ENCODE data around the gene ANXA2R. TPM values are rescaled to one million over a fixed set of nuclear protein-coding genes. Genes with fewer than 3 reads are reported as not detected.
"Not testable (repeated sequence)": the region's sequence is repeated elsewhere in the genome, so short reads cannot be mapped to it uniquely, and the experiment has no call there.

ANXA2R gene
- total RNA-seq, 1 donor from 2014 or later: 0.93 TPM

DNA sequence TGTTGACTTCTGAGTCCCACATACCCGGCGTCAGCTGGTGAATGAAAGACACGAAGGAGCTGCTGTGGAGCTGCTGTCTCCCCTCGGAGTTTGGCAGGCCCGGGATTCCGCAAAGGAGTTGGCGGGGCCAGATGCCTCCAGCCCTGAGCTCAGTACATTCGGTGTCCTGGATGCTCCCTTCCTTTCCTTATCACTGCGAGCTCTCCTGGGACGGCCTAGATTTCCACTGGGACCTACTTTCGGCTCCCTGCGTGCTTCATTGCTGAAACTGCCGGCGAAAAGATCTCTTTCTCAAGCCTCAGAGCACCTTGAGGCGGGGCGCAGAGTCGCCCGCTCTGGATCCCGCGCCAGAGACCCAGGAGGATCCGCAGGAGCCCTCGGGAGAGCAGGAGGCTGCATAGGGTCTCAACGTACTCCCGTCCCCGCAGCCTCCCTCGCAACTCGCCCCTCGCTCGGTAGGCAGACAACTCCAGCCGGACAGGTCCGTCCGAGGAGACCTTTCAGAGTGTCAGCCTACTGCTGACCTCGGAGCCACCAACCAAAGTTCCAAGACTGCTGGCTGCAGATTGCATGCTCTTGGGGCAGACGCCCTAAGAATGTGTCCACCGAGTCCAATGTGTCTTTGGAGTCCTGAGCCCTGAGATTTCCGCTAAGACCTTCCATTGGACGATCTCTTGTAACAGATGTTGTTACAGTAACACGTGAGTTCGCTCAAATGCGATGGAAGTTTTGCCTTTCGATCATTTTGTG is 6.1 kb downstream of the ANXA2R start:
- Mint-ChIP-seq H3K27me3 (peaks cover 53% of the 10 kb centered on the region), H3K27ac (no peak overlapping the region), H3K4me3 (ENCODE audit: low read depth) (no peak overlapping the region), H3K9me3 (ENCODE audit: low read depth) (no peaks in the 10 kb centered on the region), H3K36me3 (ENCODE audit: insufficient read depth) (peaks cover 3% of the 10 kb centered on the region), H3K4me1 (ENCODE audit: low read depth) (no peaks in the 10 kb centered on the region)
- DNase-seq (ENCODE audit: low spot score, unreplicated experiment): no peak
- TF ChIP-seq, protein P1, sequence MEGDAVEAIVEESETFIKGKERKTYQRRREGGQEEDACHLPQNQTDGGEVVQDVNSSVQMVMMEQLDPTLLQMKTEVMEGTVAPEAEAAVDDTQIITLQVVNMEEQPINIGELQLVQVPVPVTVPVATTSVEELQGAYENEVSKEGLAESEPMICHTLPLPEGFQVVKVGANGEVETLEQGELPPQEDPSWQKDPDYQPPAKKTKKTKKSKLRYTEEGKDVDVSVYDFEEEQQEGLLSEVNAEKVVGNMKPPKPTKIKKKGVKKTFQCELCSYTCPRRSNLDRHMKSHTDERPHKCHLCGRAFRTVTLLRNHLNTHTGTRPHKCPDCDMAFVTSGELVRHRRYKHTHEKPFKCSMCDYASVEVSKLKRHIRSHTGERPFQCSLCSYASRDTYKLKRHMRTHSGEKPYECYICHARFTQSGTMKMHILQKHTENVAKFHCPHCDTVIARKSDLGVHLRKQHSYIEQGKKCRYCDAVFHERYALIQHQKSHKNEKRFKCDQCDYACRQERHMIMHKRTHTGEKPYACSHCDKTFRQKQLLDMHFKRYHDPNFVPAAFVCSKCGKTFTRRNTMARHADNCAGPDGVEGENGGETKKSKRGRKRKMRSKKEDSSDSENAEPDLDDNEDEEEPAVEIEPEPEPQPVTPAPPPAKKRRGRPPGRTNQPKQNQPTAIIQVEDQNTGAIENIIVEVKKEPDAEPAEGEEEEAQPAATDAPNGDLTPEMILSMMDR (IDR thresholded peaks at IDR 0.05; ENCODE audit: unreplicated experiment): no peak

DNA sequence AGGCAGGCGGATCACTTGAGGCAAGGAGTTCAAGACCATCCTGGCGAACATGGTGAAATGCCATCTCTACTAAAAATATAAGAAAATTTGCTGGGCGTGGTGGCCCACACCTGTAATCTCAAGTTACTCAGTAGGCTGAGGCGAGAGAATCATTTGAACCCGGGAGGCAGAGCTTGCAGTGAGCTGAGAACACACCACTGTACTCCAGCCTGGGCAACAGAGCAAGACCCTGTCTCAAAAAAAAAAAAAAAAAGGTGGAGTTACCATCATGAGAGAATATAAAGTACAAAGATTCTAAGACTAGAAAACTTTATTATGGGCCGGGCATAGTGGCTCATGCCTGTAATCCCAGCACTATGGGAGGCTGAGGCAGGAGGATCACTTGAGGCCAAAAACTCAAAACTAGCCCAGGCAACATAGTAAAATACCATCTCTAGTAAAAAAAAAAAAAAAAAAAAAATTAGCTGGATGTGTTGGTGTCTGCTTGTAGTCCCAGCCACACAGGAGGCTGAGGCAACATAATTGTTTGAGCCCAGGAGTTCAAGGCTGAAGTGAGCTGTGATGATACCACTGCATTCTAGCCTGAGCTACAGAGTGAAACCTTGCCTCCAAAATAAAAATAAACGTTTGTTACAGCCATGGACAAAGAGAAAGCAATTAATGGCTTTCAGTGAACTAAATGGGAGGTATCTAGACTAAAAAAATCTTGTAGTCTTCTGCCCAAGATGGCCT is 12.9 kb downstream of the ANXA2R start:
- Mint-ChIP-seq H3K36me3 (ENCODE audit: insufficient read depth) (no peaks in the 10 kb centered on the region), H3K27me3 (peaks cover 37% of the 10 kb centered on the region), H3K4me1 (ENCODE audit: low read depth) (no peaks in the 10 kb centered on the region), H3K9me3 (ENCODE audit: low read depth) (no peaks in the 10 kb centered on the region), H3K27ac (no peak overlapping the region), H3K4me3 (ENCODE audit: low read depth) (no peak overlapping the region)
- DNase-seq (ENCODE audit: low spot score, unreplicated experiment): no peak
- TF ChIP-seq, protein P1 (IDR thresholded peaks at IDR 0.05; ENCODE audit: unreplicated experiment): no peak

DNA sequence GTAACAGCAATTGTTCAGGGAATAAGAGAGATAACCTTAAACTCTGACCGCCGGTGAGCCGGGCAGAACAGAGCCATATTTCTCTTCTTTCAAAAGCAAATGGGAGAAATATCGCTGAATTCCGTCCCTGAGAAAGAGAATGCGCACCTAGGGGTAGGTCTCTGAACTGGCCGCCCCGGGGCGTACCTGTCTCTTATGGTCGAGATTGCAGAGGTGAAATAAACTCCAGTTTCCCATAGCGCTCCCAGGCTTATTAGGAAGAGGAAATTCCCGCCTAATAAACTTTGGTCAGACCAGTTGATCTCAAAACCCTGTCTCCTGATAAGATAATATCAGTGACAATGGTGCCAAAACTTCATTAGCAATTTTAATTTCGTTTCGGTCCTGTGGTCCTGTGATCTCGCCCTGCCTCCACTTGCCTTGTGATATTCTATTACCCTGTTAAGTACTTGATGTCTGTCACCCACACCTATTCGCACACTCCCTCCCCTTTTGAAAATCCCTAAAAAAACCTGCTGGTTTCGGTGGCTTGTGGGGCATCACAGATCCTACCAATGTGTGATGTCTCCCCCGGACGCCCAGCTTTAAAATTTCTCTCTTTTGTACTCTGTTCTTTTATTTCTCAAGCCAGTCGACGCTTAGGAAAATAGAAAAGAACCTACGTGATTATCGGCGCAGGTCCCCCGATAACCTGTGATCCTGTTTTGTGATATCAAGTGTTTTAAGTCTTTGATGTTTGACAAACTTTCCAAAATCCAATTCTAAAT is 14.8 kb downstream of the ANXA2R start:
- Mint-ChIP-seq H3K27me3 (peaks cover 54% of the 10 kb centered on the region), H3K27ac (peak overlapping the region; percentile 53)
- not testable (repeated sequence) for H3K4me1 Mint-ChIP-seq (ENCODE audit: low read depth); H3K4me3 Mint-ChIP-seq (ENCODE audit: low read depth); H3K9me3 Mint-ChIP-seq (ENCODE audit: low read depth); DNase-seq (ENCODE audit: low spot score, unreplicated experiment); H3K36me3 Mint-ChIP-seq (ENCODE audit: insufficient read depth)
- TF ChIP-seq, protein P1 (IDR thresholded peaks at IDR 0.05; ENCODE audit: unreplicated experiment): peak; percentile 33

DNA sequence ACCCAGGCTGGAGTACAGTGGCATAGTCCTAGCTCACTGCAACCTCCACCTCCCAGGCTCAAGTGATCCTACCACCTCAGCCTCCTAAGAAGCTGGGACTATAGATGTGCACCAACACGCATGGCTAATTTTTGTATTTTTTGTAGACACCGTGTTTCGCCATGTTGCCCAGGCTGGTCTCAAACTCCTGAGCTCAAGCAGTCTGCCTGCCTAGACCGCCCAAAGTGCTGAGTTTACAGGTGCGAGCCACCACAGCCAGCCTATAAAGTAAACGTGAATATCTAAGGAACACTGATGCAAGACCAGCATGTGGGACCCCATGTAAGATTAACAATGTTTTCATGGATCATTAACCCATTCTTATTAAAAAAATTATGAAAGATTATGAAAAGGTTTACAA is 15.9 kb downstream of the ANXA2R start:
- H3K9me3 Mint-ChIP-seq (ENCODE audit: low read depth): no peaks in the 10 kb centered on the region
- peaks cover 5% of the 10 kb centered on the region for H3K4me1 Mint-ChIP-seq (ENCODE audit: low read depth)
- no peaks in the 10 kb centered on the region for H3K36me3 Mint-ChIP-seq (ENCODE audit: insufficient read depth)
- no peak for DNase-seq (ENCODE audit: low spot score, unreplicated experiment)
- no peak overlapping the region for H3K27ac Mint-ChIP-seq
- no peak overlapping the region for H3K4me3 Mint-ChIP-seq (ENCODE audit: low read depth)
- H3K27me3 Mint-ChIP-seq: peaks cover 65% of the 10 kb centered on the region
- TF ChIP-seq, protein P1 (IDR thresholded peaks at IDR 0.05; ENCODE audit: unreplicated experiment): no peak

DNA sequence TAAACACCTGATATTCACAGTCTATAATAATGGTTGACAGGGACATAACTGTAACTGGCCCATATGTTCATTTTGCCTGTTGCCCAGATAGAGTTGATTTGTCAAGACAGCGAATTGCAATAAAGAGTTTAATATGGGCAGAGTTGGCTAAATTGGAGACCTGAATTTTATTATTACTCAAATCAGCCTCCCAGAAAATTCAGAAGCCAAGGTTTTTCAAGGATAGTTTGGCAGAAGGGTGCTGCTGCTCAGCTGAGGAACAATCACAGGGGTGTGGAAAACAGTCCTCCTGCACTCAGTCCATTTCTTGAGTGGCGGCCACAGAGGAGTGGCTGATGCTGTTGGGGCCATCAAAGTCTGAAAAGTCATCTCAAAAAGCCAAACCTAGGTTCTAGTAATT is 19.0 kb downstream of the ANXA2R start:
- peaks cover 75% of the 10 kb centered on the region for H3K27me3 Mint-ChIP-seq
- H3K36me3 Mint-ChIP-seq (ENCODE audit: insufficient read depth): no peaks in the 10 kb centered on the region
- TF ChIP-seq, protein P1 (IDR thresholded peaks at IDR 0.05; ENCODE audit: unreplicated experiment): no peak
- no peaks in the 10 kb centered on the region for H3K9me3 Mint-ChIP-seq (ENCODE audit: low read depth)
- no peak overlapping the region for H3K4me3 Mint-ChIP-seq (ENCODE audit: low read depth)
- H3K4me1 Mint-ChIP-seq (ENCODE audit: low read depth): peaks cover 15% of the 10 kb centered on the region
- no peak overlapping the region for H3K27ac Mint-ChIP-seq
- DNase-seq (ENCODE audit: low spot score, unreplicated experiment): no peak

Measured in progenitor cell of endocrine pancreas (in vitro differentiated cells).